Tongue (tissue), 2 donors: ENCODE data around the gene CBFA2T3. TPM values are rescaled to one million over a fixed set of nuclear protein-coding genes. Genes with fewer than 3 reads are reported as not detected.

ENCODE experiments used
- DNase-seq: peaks from one replicate; pipeline ENCODE4 v3.0.0-alpha.2; 2015
- total RNA-seq: library from RNA; depleted of rRNA; stranded (reverse); fragments of >200 nt; gene quantifications from one replicate; pipeline ENCODE4 v1.2.3, GENCODE V29; 2014

The CBFA2T3 gene
- total RNA-seq, 1 donor from 2014 or later = 3.6 TPM

DNA sequence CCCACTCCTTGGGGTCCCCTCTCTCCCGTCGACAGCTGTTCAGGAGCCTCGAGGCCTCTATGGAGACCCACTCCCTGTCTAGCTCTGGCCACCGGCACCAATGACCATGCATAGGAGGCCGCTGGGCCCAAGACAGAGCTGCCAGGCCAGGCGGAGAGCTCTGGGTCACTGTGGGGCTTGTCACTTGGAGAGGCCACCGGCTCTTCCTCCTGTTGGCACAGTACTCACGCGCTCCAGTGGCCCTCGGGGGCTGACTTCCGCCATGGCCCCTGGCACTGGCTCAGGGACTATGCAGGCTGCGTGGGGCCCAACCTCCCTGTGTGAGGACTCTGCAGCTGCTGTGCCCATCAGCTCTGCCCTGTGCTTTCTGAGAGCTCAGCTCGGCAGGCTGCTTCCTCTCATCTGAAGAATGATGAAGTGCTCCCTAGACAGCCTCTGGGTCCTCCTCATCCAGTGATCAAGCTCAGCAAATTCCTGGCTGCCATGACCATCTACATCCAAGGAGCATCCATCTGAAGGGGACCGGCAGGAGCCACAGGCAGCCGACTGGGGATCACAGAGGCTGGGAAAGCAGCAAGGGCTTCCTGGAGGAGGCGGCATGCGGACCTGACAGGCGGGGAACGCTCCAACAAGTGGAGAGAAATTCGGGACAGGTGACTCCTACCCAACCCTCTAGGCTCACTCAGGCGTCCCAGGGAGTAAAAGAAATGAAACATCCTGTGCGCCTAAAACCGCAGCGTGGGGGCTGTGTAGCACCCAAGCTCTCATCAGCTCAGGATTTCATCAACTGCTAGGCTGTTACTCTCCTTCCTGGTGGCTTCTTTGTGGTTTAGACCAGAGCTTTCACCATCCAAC lies 137.0 kb downstream of the CBFA2T3 start:
- no peak for DNase-seq

DNA sequence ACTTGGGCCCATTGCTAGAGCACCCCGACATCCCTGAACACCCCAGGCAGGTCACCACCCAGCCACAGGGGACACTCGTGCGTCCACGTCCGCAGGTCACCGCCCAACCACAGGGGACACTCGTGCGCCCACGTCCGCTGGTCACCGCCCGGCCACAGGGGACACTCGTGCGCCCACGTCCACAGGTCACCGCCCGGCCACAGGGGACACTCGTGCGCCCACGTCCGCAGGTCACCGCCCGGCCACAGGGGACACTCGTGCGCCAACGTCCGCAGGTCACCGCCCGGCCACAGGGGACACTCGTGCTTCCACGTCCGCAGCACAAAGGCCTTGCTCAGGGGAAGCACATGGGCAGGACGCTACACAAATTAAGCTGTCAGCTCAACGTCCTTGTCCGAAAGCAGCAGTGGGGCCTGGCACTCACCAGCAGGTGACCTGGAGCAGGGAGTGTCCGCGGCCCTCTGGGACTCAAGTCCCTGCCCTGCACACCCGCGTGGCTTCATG lies 137.9 kb downstream of the CBFA2T3 start:
- no peak for DNase-seq

DNA sequence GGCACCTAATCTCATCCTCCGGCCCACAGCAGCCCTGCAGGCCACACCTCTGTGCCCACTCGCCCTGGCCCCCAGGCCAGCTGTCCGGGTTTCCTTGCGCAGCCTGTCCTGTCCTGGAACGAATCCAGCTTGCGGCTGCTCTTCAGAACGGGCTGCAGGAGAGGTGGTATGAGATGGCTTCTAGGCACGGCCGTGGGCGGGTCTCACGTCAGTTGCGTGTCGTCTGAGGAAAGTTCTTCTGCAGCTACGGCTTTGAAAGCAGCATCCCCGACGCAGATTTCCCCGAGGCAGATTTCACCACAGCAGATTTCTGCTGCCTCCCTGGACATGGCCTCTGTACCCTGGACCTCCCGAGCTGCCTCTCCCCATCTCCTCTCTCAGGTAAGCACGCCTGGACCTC lies 138.4 kb downstream of the CBFA2T3 start:
- no peak for DNase-seq

- DNase-seq = no peak
These were observed 139.2 kb downstream of the CBFA2T3 start for GRCh38 chr16:88837806-88838205.

- no peak for DNase-seq
These were observed 140.2 kb downstream of the CBFA2T3 start for GRCh38 chr16:88836791-88837190.

DNA sequence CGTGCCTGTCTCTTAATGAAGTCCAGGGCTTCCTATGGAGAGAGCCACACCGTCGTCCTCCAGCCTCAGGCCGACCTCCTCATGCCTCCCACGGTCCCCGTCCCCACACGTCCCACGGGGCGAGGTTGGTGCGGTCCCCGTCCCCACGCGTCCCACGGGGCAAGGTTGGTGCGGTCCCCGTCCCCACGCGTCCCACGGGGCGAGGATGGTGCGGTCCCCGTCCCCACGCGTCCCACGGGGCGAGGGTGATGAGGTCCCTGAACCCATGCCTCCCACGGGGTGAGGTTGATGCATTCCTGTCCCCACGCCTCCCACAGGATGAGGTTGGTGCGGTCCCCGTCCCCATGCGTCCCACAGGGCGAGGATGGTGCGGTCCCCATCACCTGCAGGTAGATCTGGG lies 141.2 kb downstream of the CBFA2T3 start:
- DNase-seq = no peak

DNA sequence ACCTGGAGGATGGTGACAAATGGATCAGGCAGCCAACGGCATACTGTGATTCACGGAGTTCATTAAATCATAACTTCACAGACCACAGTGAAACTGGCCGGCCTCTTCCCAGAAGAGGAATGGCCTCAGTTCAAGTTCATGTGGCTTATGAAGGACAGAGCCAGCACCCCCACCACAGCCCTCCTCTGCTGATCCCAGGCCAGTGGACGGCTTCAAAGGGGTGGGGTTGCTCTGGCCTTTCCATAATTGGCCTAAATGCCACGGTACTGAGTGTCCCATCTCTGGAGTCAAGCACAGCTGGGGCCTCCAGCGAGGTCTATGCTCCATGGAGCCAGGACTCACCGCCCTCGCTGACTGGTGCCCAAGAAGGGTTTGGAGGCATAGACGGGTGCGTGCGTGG lies 141.6 kb downstream of the CBFA2T3 start:
- no peak for DNase-seq

GRCh38 chr16:88834670-88835069 lies 142.3 kb downstream of the CBFA2T3 start:
- DNase-seq = no peak

DNA sequence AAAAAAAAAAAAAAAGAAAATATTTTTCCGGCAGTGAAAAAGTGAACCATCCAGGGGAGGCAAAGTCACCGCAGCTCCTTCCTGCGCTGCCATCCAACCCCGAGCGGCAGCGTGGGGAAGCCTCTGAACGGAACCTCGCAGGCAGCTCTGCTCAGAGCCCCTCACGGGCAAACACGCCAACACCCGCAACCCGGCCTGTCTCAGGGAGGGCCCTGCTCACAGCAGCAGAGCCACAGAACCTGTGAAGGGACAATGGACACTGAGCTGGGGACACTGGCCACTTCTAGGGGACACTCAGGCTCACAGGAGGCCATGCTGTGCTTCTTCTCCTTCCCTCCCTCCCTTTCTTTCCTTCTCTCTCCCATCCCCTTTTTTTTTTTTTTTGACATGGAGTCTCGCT lies 143.9 kb downstream of the CBFA2T3 start:
- DNase-seq = no peak

GRCh38 chr16:88831838-88832237 lies 145.2 kb downstream of the CBFA2T3 start:
- DNase-seq = no peak

GRCh38 chr16:88830783-88831182 lies 146.2 kb downstream of the CBFA2T3 start:
- DNase-seq = no peak

DNA sequence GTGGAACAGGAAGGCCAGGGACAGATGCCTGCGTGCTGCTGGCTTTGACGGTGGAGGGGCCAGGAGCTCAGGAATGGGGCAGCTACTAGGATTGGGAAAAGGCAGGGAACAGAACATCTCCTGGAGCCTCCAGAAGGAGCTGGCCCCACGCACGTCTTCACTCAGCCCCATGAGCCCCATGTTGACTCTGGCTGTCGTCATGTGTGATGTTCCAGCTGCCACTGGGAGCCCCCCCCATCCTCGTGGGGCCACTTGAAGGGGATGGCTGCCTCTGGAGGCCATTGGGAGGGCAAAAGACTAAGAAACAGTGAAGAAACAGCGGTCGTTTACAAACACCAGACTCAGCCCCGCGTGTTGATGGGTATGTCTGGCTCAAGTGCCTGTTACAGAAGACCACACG lies 146.7 kb downstream of the CBFA2T3 start:
- no peak for DNase-seq

GRCh38 chr16:88828711-88829110 lies 148.3 kb downstream of the CBFA2T3 start:
- no peak for DNase-seq

DNA sequence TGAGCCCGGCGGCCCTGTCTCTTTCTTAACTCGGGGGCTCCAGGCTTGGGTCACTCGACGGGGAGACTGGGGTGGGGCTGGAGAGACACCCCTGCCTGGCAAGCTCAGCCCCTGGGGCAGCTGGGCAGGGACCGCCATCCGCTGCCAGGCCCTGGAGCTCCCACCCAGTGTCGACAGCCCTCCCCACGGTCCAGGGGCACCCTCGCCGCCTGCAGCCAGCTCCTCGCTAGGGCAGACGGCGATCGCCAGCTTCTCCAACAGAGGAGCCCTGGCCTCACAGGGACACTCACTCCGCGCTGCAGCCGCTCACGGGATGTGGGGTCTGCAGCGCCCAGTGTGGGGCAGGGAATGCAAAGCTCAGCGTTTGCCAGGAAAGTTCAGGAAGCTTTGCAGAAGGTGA lies 149.3 kb downstream of the CBFA2T3 start:
- no peak for DNase-seq

DNA sequence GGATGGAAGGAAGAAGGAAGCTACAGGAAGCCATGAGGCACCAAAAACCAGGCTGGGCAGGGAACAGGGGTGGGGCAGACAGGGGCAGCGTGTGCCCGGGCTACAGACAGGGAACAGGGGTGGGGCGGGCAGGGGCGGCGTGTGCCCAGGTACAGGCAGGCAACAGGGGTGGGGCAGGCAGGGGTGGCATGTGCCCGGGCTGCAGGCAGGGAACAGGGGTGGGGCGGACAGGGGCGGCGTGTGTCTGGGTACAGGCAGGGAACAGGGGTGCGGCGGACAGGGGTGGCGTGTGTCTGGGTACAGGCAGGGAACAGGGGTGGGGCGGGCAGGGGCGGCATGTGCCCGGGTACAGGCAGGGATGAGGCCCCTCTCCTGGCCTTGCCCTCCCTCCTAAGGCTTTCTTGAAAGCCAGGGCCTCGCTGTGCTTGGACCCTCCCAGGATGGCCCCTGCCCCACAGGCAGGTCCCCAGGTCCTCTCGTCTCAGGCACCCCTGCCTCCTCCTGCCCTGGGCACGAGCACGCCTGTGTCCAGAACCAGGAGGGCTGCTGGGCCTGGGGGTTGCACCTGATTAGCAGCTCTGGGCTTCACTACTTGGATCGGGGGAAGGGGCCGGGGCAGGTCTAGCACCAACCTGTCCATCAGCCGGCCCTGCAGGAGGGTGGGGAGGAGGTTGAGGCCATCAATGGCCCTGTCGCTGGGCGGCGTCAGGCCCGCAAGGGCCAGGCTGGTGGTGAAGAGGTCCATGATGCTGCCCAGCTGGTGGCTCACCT lies 150.8 kb downstream of the CBFA2T3 start:
- DNase-seq = no peak

DNA sequence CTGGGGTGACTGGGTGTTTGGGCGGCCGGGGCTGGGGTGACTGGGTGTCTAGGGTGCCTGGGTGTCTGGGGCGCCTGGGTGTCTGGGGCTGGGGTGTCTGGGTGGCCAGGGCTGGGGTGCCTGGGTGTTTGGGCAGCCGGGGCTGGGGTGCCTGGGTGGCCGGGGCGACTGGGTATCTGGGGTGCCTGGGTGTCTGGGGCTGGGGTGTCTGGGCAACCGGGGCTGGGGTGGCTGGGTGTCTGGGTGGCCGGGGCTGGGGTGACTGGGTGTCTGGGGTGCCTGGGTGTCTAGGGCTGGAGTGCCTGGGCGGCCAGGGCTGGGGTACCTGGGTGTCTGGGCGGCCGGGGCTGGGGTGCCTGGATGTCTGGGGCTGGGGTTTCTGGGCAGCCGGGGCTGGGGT lies 151.9 kb downstream of the CBFA2T3 start:
- DNase-seq = no peak

Other genes with a start within 250 kb of the CBFA2T3 start
- 92.7 TPM for gene PIEZO1, start 192.0 kb downstream of the CBFA2T3 start, total RNA-seq
- 12.2 TPM for gene CDT1, start 173.4 kb downstream of the CBFA2T3 start, total RNA-seq
- gene APRT, start 165.3 kb downstream of the CBFA2T3 start, total RNA-seq = 33.7 TPM
- 18.4 TPM for gene GALNS, start 120.3 kb downstream of the CBFA2T3 start, total RNA-seq
- 17.1 TPM for gene TRAPPC2L, start 120.1 kb downstream of the CBFA2T3 start, total RNA-seq
- gene PABPN1L, start 110.5 kb downstream of the CBFA2T3 start, total RNA-seq = not detected
- 20.1 TPM for gene ACSF3, start 116.6 kb upstream of the CBFA2T3 start, total RNA-seq
- gene CDH15, start 194.5 kb upstream of the CBFA2T3 start, total RNA-seq = 72.0 TPM
- gene SLC22A31, start 223.3 kb upstream of the CBFA2T3 start, total RNA-seq = 0.21 TPM
- 37.5 TPM for gene ZNF778, start 240.5 kb upstream of the CBFA2T3 start, total RNA-seq